ENCODE data around the gene FIBIN.

- TF ChIP-seq EZH2phosphoT487 (IDR thresholded peaks at IDR 0.05), result no peak
- TF ChIP-seq CTCF (IDR thresholded peaks at IDR 0.05), result no peak
Measured at GRCh38 chr11:26976389-26976788, 17.5 kb upstream of the FIBIN start.
